Urothelium cell line (cell line): Measurements from ENCODE around the gene BMP4.

Experiments used
- DNase-seq: peaks from one replicate; pipeline ENCODE4 v3.0.0; 2011; ENCODE audit warnings: low spot score, mixed read lengths
- FAIRE-seq: peaks from 2 replicates; lab custom pipeline; 2011; peaks lifted over from hg19 to GRCh38; lab: Jason Lieb, UNC

The BMP4 gene

GRCh38 chr14:53967606-53968005 is 11.0 kb upstream of the BMP4 start:
- no peak for DNase-seq
- FAIRE-seq, result peak; percentile 69

- DNase-seq, result no peak
- no peak for FAIRE-seq
Measured at GRCh38 chr14:53964249-53964648, 7.6 kb upstream of the BMP4 start.

GRCh38 chr14:53963320-53964227 is 6.9 kb upstream of the BMP4 start:
- FAIRE-seq, result no peak
- no peak for DNase-seq

- FAIRE-seq, result no peak
- DNase-seq, result no peak
Measured at GRCh38 chr14:53962953-53963319, 6.3 kb upstream of the BMP4 start.

- FAIRE-seq, result no peak
- no peak for DNase-seq
Measured at GRCh38 chr14:53958628-53959027, 2.0 kb upstream of the BMP4 start.

- FAIRE-seq, result no peak
- DNase-seq, result no peak
Measured at GRCh38 chr14:53957739-53958138, 1.1 kb upstream of the BMP4 start.

- DNase-seq (peak; percentile 81), FAIRE-seq (peak; percentile 69)
Measured at GRCh38 chr14:53955671-53956426, 776 bp downstream of the BMP4 start.

- DNase-seq, result no peak
- no peak for FAIRE-seq
Measured at GRCh38 chr14:53955229-53955556, 1.4 kb downstream of the BMP4 start.

GRCh38 chr14:53954551-53955228 is 1.9 kb downstream of the BMP4 start:
- DNase-seq (peak; percentile 50), FAIRE-seq (peak; percentile 92)

- peak; percentile 54 for DNase-seq
Measured at GRCh38 chr14:53953828-53954550, 2.6 kb downstream of the BMP4 start.

GRCh38 chr14:53953002-53953827 is 3.4 kb downstream of the BMP4 start:
- DNase-seq (peak; percentile 97), FAIRE-seq (peak; percentile 77)

More at GRCh38 chr14:53953828-53954550, 2.6 kb downstream of the BMP4 start:
- FAIRE-seq, result peak; percentile 23

- FAIRE-seq (no peak), DNase-seq (no peak)
Measured at GRCh38 chr14:53952533-53952932, 4.1 kb downstream of the BMP4 start.

GRCh38 chr14:53951627-53952303 is 4.9 kb downstream of the BMP4 start:
- FAIRE-seq (no peak), DNase-seq (no peak)

GRCh38 chr14:53951243-53951626 is 5.4 kb downstream of the BMP4 start:
- no peak for FAIRE-seq
- no peak for DNase-seq

GRCh38 chr14:53950031-53950793 is 6.4 kb downstream of the BMP4 start:
- no peak for DNase-seq
- FAIRE-seq, result no peak

GRCh38 chr14:53949201-53949600 is 7.4 kb downstream of the BMP4 start:
- no peak for DNase-seq
- peak; percentile 46 for FAIRE-seq

- DNase-seq, result no peak
Measured at GRCh38 chr14:53948205-53948884, 8.3 kb downstream of the BMP4 start.

More at GRCh38 chr14:53948205-53948884, 8.3 kb downstream of the BMP4 start:
- no peak for FAIRE-seq
